H1 (cell line): Measurements from ENCODE around the gene CCR8. TPM values are rescaled to one million over a fixed set of nuclear protein-coding genes. Genes with fewer than 3 reads are reported as not detected.

Source experiments
- ATF3 ChIP-seq: IDR thresholded peaks from 2 replicates; pipeline ENCODE4 v1.6.1; 2011; ENCODE audit warnings: low read depth, mild to moderate bottlenecking, low read length; ENCODE audit not compliant: insufficient read depth
- CBX8 ChIP-seq: fragments of 300-800, 300-1000 bp; sonication (generic); IDR thresholded peaks from 2 replicates; pipeline ENCODE4 v1.7.1; 2016; ENCODE audit warnings: low read depth, low read length, borderline replicate concordance
- EGR1 ChIP-seq: IDR thresholded peaks from 2 replicates; pipeline ENCODE4 v1.6.1; 2011; ENCODE audit warnings: low read depth, low read length, borderline replicate concordance
- GTF2F1 ChIP-seq: IDR thresholded peaks from 2 replicates; pipeline ENCODE4 v1.6.1; 2012; ENCODE audit warnings: low read depth, low read length, improper control_type of control experiment, borderline replicate concordance
- HDAC6 ChIP-seq: IDR thresholded peaks from one replicate; pipeline ENCODE4 v1.7.1; 2012; ENCODE audit warnings: low read depth, mild to moderate bottlenecking, inconsistent platforms, low read length, moderate library complexity
- JUN ChIP-seq: IDR thresholded peaks from 2 replicates; pipeline ENCODE4 v1.6.1; 2011; ENCODE audit warnings: low read depth, mild to moderate bottlenecking, improper control_type of control experiment, low read length
- KDM1A ChIP-seq: fragments of 200-600, 300-600 bp; sonication (generic); IDR thresholded peaks from 2 replicates; pipeline ENCODE4 v1.7.1; 2016; ENCODE audit warnings: mild to moderate bottlenecking, low read length, borderline replicate concordance
- NRF1 ChIP-seq: IDR thresholded peaks from 2 replicates; pipeline ENCODE4 v1.6.1; 2011; ENCODE audit warnings: mild to moderate bottlenecking, low read depth, low read length, improper control_type of control experiment
- POU5F1 ChIP-seq: IDR thresholded peaks from 2 replicates; pipeline ENCODE4 v1.6.1; 2011; ENCODE audit warnings: low read depth, mild to moderate bottlenecking, low read length, moderate library complexity
- RFX5 ChIP-seq: IDR thresholded peaks from 2 replicates; pipeline ENCODE4 v1.6.1; 2011; ENCODE audit warnings: low read depth, low read length, improper control_type of control experiment, borderline replicate concordance
- TBP ChIP-seq: IDR thresholded peaks from 2 replicates; pipeline ENCODE4 v1.6.1; 2011; ENCODE audit warnings: low read depth, low read length, improper control_type of control experiment
- polyA plus RNA-seq, 7 experiments: library from polyadenylated mRNA; depleted of rRNA in 3 of 7; stranded (reverse) in 5 of 7; unstranded in 2 of 7; fragments of >200 nt in 5 of 7; fragments of 200-250 nt in 2 of 7; gene quantifications; 1 replicate in 5 of 7; 2 replicates in 1 of 7; 4 replicates in 1 of 7; pipeline versions ENCODE4 v1.2.1 to v1.2.3, GENCODE V29; 2011 to 2013; ENCODE audit warnings: missing spikeins in 2 of 7, mixed read lengths in 2 of 7
- total RNA-seq: library from RNA; stranded (reverse); fragmentation: NEBNext Ultra II Directional; extraction: Animal tissue kit (Norgen Biotek cat#: 25700); gene quantifications from 2 replicates; pipeline ENCODE4 v1.2.1, GENCODE V29; 2021

CCR8 gene
- total and polyA plus RNA-seq, 2 of the 8 experiments (the other 6 are each of a cell fraction or from before 2014, with no cell fraction given): 0.35 TPM; not detected in 1

- TF ChIP-seq GTF2F1 (no peak), RFX5 (no peak), TBP (no peak), NRF1 (no peak), HDAC6 (no peak), KDM1A (no peak), ATF3 (no peak), EGR1 (no peak), CBX8 (no peak), POU5F1 (no peak), JUN (no peak)
These were observed 1.7 kb upstream of the CCR8 start (continued) for GRCh38 chr3:39327746-39328349.
